PC-9 (cell line): ENCODE data around the gene SH3GL2. TPM values are rescaled to one million over a fixed set of nuclear protein-coding genes. Genes with fewer than 3 reads are reported as not detected.

Experiments used
- BruUV-seq: library from RNA; stranded (reverse); fragments of 400-500 nt; replicated peaks from 2 replicates; lab custom pipeline; 2021; lab: Mats Ljungman, UMichigan
- CTCF ChIA-PET: fragments of 300-600 bp; sonication (Branson Sonifier 250); formaldehyde crosslinking; loops from one replicate; lab custom pipeline; 2022; ENCODE audit warnings: antibody characterized with exemption; lab: Charles Lee
- POLR2A ChIA-PET: fragments of 300-600 bp; sonication (Branson Sonifier 250); formaldehyde crosslinking; loops from one replicate; lab custom pipeline; 2022; ENCODE audit warnings: antibody characterized with exemption; ENCODE audit not compliant: unreplicated experiment; lab: Charles Lee
- DNase-seq, 2 experiments: peaks; one replicate each; pipeline versions ENCODE4 v3.0.0 to v3.0.0-alpha.2; 2015 to 2022; ENCODE audit warnings: mixed read lengths in 1 of 2
- H2AFZ ChIP-seq: fragments of 200-600 bp; sonication (generic); 2 replicates; pipeline ENCODE4 v1.8.1; 2017; ENCODE audit warnings: antibody characterized with exemption
- H3F3A ChIP-seq: fragments of 200-600 bp; sonication (generic); 2 replicates; pipeline ENCODE4 v1.8.1; 2017; ENCODE audit warnings: antibody characterized with exemption, mild to moderate bottlenecking, low read depth; ENCODE audit not compliant: insufficient read depth
- H3K27ac ChIP-seq: fragments of 200-600 bp; sonication (generic); 2 replicates; pipeline ENCODE4 v1.6.1; 2016; ENCODE audit warnings: mixed run types
- H3K27me3 ChIP-seq: fragments of 200-600 bp; sonication (generic); 2 replicates; pipeline ENCODE4 v1.6.1; 2016; ENCODE audit warnings: low read depth, mixed run types; ENCODE audit not compliant: insufficient read depth
- H3K36me3 ChIP-seq: fragments of 200-600 bp; sonication (generic); 2 replicates; pipeline ENCODE4 v1.6.1; 2016; ENCODE audit warnings: low read depth, mixed run types
- H3K4me1 ChIP-seq: fragments of 200-600 bp; sonication (generic); replicated peaks from 2 replicates; pipeline ENCODE4 v1.6.1; 2016; ENCODE audit warnings: mixed run types; ENCODE audit not compliant: insufficient read depth
- H3K4me2 ChIP-seq: fragments of 200-600 bp; sonication (generic); 2 replicates; pipeline ENCODE4 v1.6.1; 2017; ENCODE audit warnings: mixed run types
- H3K4me3 ChIP-seq: fragments of 200-600 bp; sonication (generic); 2 replicates; pipeline ENCODE4 v1.6.1; 2016; ENCODE audit warnings: mixed run types
- H3K79me2 ChIP-seq: fragments of 200-600 bp; sonication (generic); 2 replicates; pipeline ENCODE4 v1.6.1; 2017; ENCODE audit warnings: low read depth, mixed run types
- H3K9me2 ChIP-seq: fragments of 200-600 bp; sonication (generic); 2 replicates; pipeline ENCODE4 v1.8.1; 2017; ENCODE audit warnings: mild to moderate bottlenecking; ENCODE audit not compliant: insufficient read depth
- H3K9me3 ChIP-seq: fragments of 200-600 bp; sonication (generic); 2 replicates; pipeline ENCODE4 v1.8.1; 2016; ENCODE audit warnings: low read depth; ENCODE audit not compliant: insufficient read depth
- H4K20me1 ChIP-seq: fragments of 200-600 bp; sonication (generic); 2 replicates; pipeline ENCODE4 v1.8.1; 2017; ENCODE audit not compliant: insufficient read depth
- EZH2 ChIP-seq: fragments of 200-600 bp; sonication (generic); IDR thresholded peaks from 2 replicates; pipeline ENCODE4 v1.8.0; 2017; ENCODE audit warnings: antibody characterized with exemption, low read depth
- intact Hi-C: fragments of 100-400 bp; cut with micrococcal nuclease; formaldehyde crosslinking; loops from one replicate; pipeline ENCODE4 v1.10.0; 2022; ENCODE audit not compliant: unreplicated experiment
- total RNA-seq: library from RNA; stranded (reverse); gene quantifications from 2 replicates; pipeline ENCODE4 v1.2.3, GENCODE V29; 2021
- TF ChIP-seq, protein P1 (sequence below): fragments of 200-600 bp; sonication (generic); conservative IDR thresholded peaks from 2 replicates; pipeline ENCODE4 v1.6.1; 2017; ENCODE audit warnings: mixed run types, antibody characterized with exemption, mild to moderate bottlenecking, moderate library complexity

SH3GL2 gene
- total RNA-seq, 1 experiment from 2014 or later, result not detected

GRCh38 chr9:17719053-17719452 lies 140.2 kb downstream of the SH3GL2 start:
- no peak for DNase-seq
- H3K4me3 ChIP-seq, result no peak overlapping the region
- BruUV-seq, result no TSS peak
- intact Hi-C loops, result no loop called here
- no peaks in the 10 kb centered on the region for H3K9me3 ChIP-seq
- ChIA-PET CTCF (no interaction called here), POLR2A (no interaction called here)
- H3K27ac ChIP-seq, result no peak overlapping the region
- no peak overlapping the region for H2AFZ ChIP-seq
- no peaks in the 10 kb centered on the region for H4K20me1 ChIP-seq
- no peaks in the 10 kb centered on the region for H3K79me2 ChIP-seq
- no peaks in the 10 kb centered on the region for H3K36me3 ChIP-seq
- H3K4me1 ChIP-seq, result no peaks in the 10 kb centered on the region
- H3K27me3 ChIP-seq, result no peaks in the 10 kb centered on the region
- TF ChIP-seq EZH2, result no peak
- TF ChIP-seq, protein P1, sequence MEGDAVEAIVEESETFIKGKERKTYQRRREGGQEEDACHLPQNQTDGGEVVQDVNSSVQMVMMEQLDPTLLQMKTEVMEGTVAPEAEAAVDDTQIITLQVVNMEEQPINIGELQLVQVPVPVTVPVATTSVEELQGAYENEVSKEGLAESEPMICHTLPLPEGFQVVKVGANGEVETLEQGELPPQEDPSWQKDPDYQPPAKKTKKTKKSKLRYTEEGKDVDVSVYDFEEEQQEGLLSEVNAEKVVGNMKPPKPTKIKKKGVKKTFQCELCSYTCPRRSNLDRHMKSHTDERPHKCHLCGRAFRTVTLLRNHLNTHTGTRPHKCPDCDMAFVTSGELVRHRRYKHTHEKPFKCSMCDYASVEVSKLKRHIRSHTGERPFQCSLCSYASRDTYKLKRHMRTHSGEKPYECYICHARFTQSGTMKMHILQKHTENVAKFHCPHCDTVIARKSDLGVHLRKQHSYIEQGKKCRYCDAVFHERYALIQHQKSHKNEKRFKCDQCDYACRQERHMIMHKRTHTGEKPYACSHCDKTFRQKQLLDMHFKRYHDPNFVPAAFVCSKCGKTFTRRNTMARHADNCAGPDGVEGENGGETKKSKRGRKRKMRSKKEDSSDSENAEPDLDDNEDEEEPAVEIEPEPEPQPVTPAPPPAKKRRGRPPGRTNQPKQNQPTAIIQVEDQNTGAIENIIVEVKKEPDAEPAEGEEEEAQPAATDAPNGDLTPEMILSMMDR, result no peak
- no peak overlapping the region for H3K4me2 ChIP-seq
- H3K9me2 ChIP-seq, result no peaks in the 10 kb centered on the region
- H3F3A ChIP-seq, result no peaks in the 10 kb centered on the region

- Histone ChIP-seq H3K27me3 (no peaks in the 10 kb centered on the region), H2AFZ (no peak overlapping the region), H3K36me3 (no peaks in the 10 kb centered on the region), H3K4me1 (no peaks in the 10 kb centered on the region), H3K4me3 (no peak overlapping the region), H3K9me3 (no peaks in the 10 kb centered on the region), H3F3A (no peaks in the 10 kb centered on the region), H3K79me2 (no peaks in the 10 kb centered on the region), H3K9me2 (no peaks in the 10 kb centered on the region), H3K27ac (no peak overlapping the region), H4K20me1 (no peaks in the 10 kb centered on the region), H3K4me2 (no peak overlapping the region)
- TF ChIP-seq, protein P1, result no peak
- TF ChIP-seq EZH2, result no peak
- ChIA-PET POLR2A (no interaction called here), CTCF (no interaction called here)
- BruUV-seq, result no TSS peak
- DNase-seq, result no peak
- intact Hi-C loops, result no loop called here
Observed at GRCh38 chr9:17721954-17722353, 143.1 kb downstream of the SH3GL2 start.

DNA sequence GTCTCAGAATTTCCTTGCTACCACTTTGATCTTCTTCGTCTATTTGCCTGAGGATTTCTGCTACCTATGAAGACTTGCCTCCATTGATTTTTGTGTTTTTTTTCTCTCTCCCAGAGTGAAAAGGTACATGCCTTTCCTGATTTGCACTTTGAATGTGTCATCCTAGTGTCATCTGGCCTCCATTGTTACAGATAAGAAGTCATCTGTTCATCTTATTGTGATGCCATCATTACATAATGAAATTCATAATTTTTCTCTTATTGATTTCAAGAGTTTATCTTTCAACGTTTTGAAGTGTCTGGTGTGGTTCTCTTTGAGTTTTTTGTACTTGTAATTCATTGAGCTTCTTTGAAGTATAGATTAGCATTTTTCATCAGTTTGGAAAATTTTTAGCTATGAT lies 144.8 kb downstream of the SH3GL2 start:
- intact Hi-C loops, result no loop called here
- POLR2A ChIA-PET, result no interaction called here
- no TSS peak for BruUV-seq
- Histone ChIP-seq H3K36me3 (no peaks in the 10 kb centered on the region), H3K27ac (no peak overlapping the region), H3K4me3 (no peak overlapping the region), H3K79me2 (no peaks in the 10 kb centered on the region), H2AFZ (no peak overlapping the region), H3K4me1 (no peaks in the 10 kb centered on the region), H4K20me1 (no peaks in the 10 kb centered on the region), H3K9me2 (no peaks in the 10 kb centered on the region), H3K4me2 (no peak overlapping the region), H3K9me3 (no peaks in the 10 kb centered on the region), H3F3A (no peaks in the 10 kb centered on the region), H3K27me3 (no peaks in the 10 kb centered on the region)
- CTCF ChIA-PET, result no interaction called here
- no peak for DNase-seq
- TF ChIP-seq EZH2, result no peak

DNA sequence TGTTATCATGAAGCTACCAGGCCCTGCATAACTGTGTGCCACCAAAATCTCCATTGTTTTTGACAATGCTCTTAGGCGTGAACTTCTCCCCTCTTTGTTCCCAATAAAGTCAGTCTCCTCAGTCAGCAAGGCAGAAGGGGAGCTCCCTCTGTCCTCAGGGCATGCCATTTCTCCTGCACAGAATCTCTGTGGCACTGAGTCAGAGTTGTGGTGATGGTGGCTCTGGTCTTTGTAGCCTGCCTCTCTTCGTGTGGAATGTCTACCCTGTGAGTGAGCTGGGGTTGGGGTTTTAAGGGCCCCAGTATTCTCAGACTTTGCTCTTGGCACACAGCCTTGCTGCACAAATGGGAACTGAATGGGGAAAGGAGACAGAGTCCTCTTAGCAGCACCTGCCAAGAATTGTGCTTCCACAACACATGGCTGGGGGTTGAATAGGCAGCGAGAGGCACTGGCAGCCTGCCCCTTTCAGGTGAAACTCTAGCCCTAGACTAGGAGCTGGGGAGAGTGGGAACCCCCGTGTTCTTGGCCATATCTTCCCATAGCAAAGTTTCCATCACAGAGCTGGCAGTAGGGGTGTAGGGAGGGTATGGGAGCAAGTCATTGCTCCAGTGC lies 146.6 kb downstream of the SH3GL2 start:
- ChIA-PET CTCF (no interaction called here), POLR2A (no interaction called here)
- no peaks in the 10 kb centered on the region for H3F3A ChIP-seq
- no peak overlapping the region for H3K4me2 ChIP-seq
- H3K36me3 ChIP-seq, result no peaks in the 10 kb centered on the region
- intact Hi-C loops, result no loop called here
- no peak for TF ChIP-seq EZH2
- TF ChIP-seq, protein P1, result no peak
- no peaks in the 10 kb centered on the region for H3K27me3 ChIP-seq
- no peaks in the 10 kb centered on the region for H3K9me3 ChIP-seq
- H3K27ac ChIP-seq, result no peak overlapping the region
- no TSS peak for BruUV-seq
- no peaks in the 10 kb centered on the region for H3K9me2 ChIP-seq
- H4K20me1 ChIP-seq, result no peaks in the 10 kb centered on the region
- DNase-seq, result no peak
- H2AFZ ChIP-seq, result no peak overlapping the region
- H3K4me1 ChIP-seq, result no peaks in the 10 kb centered on the region
- H3K79me2 ChIP-seq, result no peaks in the 10 kb centered on the region
- no peak overlapping the region for H3K4me3 ChIP-seq
